B cell (primary cell): ENCODE data around the gene HTR6. TPM values are rescaled to one million over a fixed set of nuclear protein-coding genes. Genes with fewer than 3 reads are reported as not detected.

ENCODE experiments used
- ATAC-seq: fragments of 200-7000 bp; cut with Tn5 transposase; one replicate; pipeline ENCODE4 v1.10.0; 2021; ENCODE audit warnings: low read depth, mild to moderate bottlenecking, moderate number of reproducible peaks, moderate library complexity
- CTCF ChIA-PET: fragments of 350-600 bp; sonication (Branson Sonifier 250); formaldehyde crosslinking; loops from one replicate; lab custom pipeline; 2021; ENCODE audit warnings: antibody characterized with exemption, inconsistent platforms; lab: Charles Lee
- POLR2A ChIA-PET: fragments of 350-600 bp; sonication (Branson Sonifier 250); formaldehyde crosslinking; loops from one replicate; lab custom pipeline; 2021; ENCODE audit warnings: antibody characterized with exemption; lab: Charles Lee
- DNase-seq: peaks from one replicate; pipeline ENCODE4 v3.0.0; 2013
- H2AFZ ChIP-seq: 2 replicates; pipeline ENCODE4 v1.6.1; 2012; ENCODE audit warnings: mild to moderate bottlenecking, low read depth, low read length; ENCODE audit not compliant: insufficient read depth, poor library complexity, severe bottlenecking
- H3K27ac ChIP-seq, 2 donors: 1 replicate in 1 of 2; 2 replicates in 1 of 2; pipeline ENCODE4 v1.5.1; 2012 to 2013; ENCODE audit warnings: low read length in 2 of 2, mild to moderate bottlenecking in 2 of 2, moderate library complexity in 1 of 2
- H3K27me3 ChIP-seq, 4 experiments: fragments of 200-600 bp in 1 of 4; sonication (generic) in 1 of 4; replicated peaks in 1 of 4; 1 replicate in 2 of 4; 2 replicates in 2 of 4; pipeline versions ENCODE4 v1.6.1 to v1.7.0; 2013 to 2016; ENCODE audit warnings: low read length in 3 of 4, mild to moderate bottlenecking in 2 of 4, mixed read lengths in 1 of 4, moderate library complexity in 1 of 4; ENCODE audit not compliant: insufficient read depth in 4 of 4, control insufficient read depth in 3 of 4; ENCODE audit errors: control extremely low read depth in 1 of 4
- H3K36me3 ChIP-seq, 2 experiments: replicated peaks in 1 of 2; 1 replicate in 1 of 2; 2 replicates in 1 of 2; pipeline versions ENCODE4 v1.6.1 to v1.7.1; 2013; ENCODE audit warnings: low read length in 1 of 2; ENCODE audit not compliant: insufficient read depth in 2 of 2, control insufficient read depth in 1 of 2; ENCODE audit errors: control extremely low read depth in 1 of 2, extremely low read depth in 1 of 2
- H3K4me1 ChIP-seq, 2 donors: fragments of 200-600 bp in 1 of 2; sonication (generic) in 1 of 2; 1 replicate in 1 of 2; 2 replicates in 1 of 2; pipeline versions ENCODE4 v1.5.1 to v1.6.1; 2013 to 2017; ENCODE audit warnings: low read length in 2 of 2; ENCODE audit not compliant: control insufficient read depth in 2 of 2, insufficient read depth in 2 of 2
- H3K4me2 ChIP-seq: replicated peaks from 2 replicates; pipeline ENCODE3; 2012; ENCODE audit warnings: mild to moderate bottlenecking, low read depth, low read length; ENCODE audit not compliant: poor library complexity, severe bottlenecking
- H3K4me3 ChIP-seq, 5 experiments: fragments of 200-600 bp in 1 of 5; sonication (generic) in 1 of 5; 1 replicate in 3 of 5; 2 replicates in 2 of 5; pipeline versions ENCODE4 v1.5.1 to v1.7.0; 2011 to 2016; ENCODE audit warnings: low read length in 4 of 5, mild to moderate bottlenecking in 4 of 5, low read depth in 2 of 5, control low read depth in 1 of 5, moderate library complexity in 1 of 5; ENCODE audit not compliant: insufficient read depth in 1 of 5; ENCODE audit errors: control extremely low read depth in 1 of 5, extremely low read depth in 1 of 5
- H3K79me2 ChIP-seq: fragments of 200-600 bp; sonication (generic); one replicate; pipeline ENCODE4 v1.6.0; 2016; ENCODE audit warnings: low read length; ENCODE audit not compliant: control insufficient read depth, insufficient read depth
- H3K9ac ChIP-seq: fragments of 200-600 bp; sonication (generic); 2 replicates; pipeline ENCODE4 v1.6.1; 2017; ENCODE audit warnings: mild to moderate bottlenecking, low read length, moderate library complexity
- H3K9me3 ChIP-seq, 3 donors: one replicate each; pipeline versions ENCODE4 v1.6.1 to v1.7.1; 2013; ENCODE audit warnings: low read length in 2 of 3; ENCODE audit not compliant: control insufficient read depth in 2 of 3, insufficient read depth in 1 of 3; ENCODE audit errors: control extremely low read depth in 1 of 3
- H4K20me1 ChIP-seq: 2 replicates; pipeline ENCODE4 v1.6.0; 2012; ENCODE audit warnings: mild to moderate bottlenecking, low read length; ENCODE audit not compliant: insufficient read depth, control insufficient read depth, poor library complexity, severe bottlenecking
- H3K27ac Mint-ChIP-seq: one replicate; pipeline ENCODE4 v1.8.0; 2021; ENCODE audit warnings: mixed read lengths
- H3K27me3 Mint-ChIP-seq: one replicate; pipeline ENCODE4 v1.8.0; 2021; ENCODE audit warnings: mixed read lengths
- H3K4me1 Mint-ChIP-seq: one replicate; pipeline ENCODE4 v1.8.0; 2021; ENCODE audit warnings: mixed read lengths
- H3K4me3 Mint-ChIP-seq: one replicate; pipeline ENCODE4 v1.8.0; 2021; ENCODE audit warnings: mixed read lengths
- H3K9me3 Mint-ChIP-seq: one replicate; pipeline ENCODE4 v1.8.0; 2022; ENCODE audit warnings: mixed read lengths; ENCODE audit not compliant: insufficient read depth
- EZH2 ChIP-seq: IDR thresholded peaks from 2 replicates; pipeline ENCODE4 v1.6.1; 2012; ENCODE audit warnings: borderline replicate concordance, low read depth, mild to moderate bottlenecking, moderate library complexity, low read length; ENCODE audit not compliant: insufficient read depth, poor library complexity, severe bottlenecking
- WGBS: methylation state at CpG from one replicate; pipeline ENCODE4 v1.1.5; 2013; ENCODE audit warnings: missing lambda C conversion rate; ENCODE audit not compliant: insufficient coverage; 5-methylcytosine and 5-hydroxymethylcytosine counted together
- intact Hi-C: fragments of 100-400 bp; cut with micrococcal nuclease; formaldehyde crosslinking; loops from one replicate; pipeline ENCODE4 v1.10.0; 2022
- polyA plus RNA-seq: library from polyadenylated mRNA; depleted of rRNA; stranded (reverse); fragments of >200 nt; gene quantifications from 2 replicates; pipeline ENCODE4 v1.2.3, GENCODE V29; 2012
- total RNA-seq, 2 donors: library from RNA; stranded (reverse); fragments of 120-200 nt in 1 of 2; gene quantifications; 1 replicate in 1 of 2; 2 replicates in 1 of 2; pipeline versions ENCODE4 v1.2.3 to v1.2.4, GENCODE V29; 2013 to 2022
- TF ChIP-seq, protein P1 (sequence below): fragments of 200-600 bp; IDR thresholded peaks from one replicate; pipeline ENCODE4 v1.8.0; 2022; ENCODE audit warnings: antibody characterized with exemption, mild to moderate bottlenecking

HTR6 gene
- total and polyA plus RNA-seq, 2 donors (not counting 1 experiment from before 2014, with no cell fraction given) = not detected

GRCh38 chr1:19639999-19640362, 24.7 kb upstream of the HTR6 start:
- DNase-seq = no peak
- ATAC-seq = no peak
- no peak overlapping the region for H3K27ac Mint-ChIP-seq
- peaks cover 12% of the 10 kb centered on the region for H3K4me1 Mint-ChIP-seq
- Histone ChIP-seq H3K9ac (no peak overlapping the region), H3K4me3 (no peak overlapping the region), H3K79me2 (no peaks in the 10 kb centered on the region), H3K4me1 (peaks cover 9% of the 10 kb centered on the region in 2 donors), H3K27ac (no peak overlapping the region), H3K4me2 (no peak overlapping the region), H2AFZ (no peak overlapping the region), H3K9me3 (peaks cover 0 to 1% (median 0%) of the 10 kb centered on the region in 3 donors), H4K20me1 (no peaks in the 10 kb centered on the region), H3K27me3 (peaks cover 0 to 31% (median 18%) of the 10 kb centered on the region in 4 experiments), H3K36me3 (no peaks in the 10 kb centered on the region)
- H3K27me3 Mint-ChIP-seq = peaks cover 37% of the 10 kb centered on the region
- CTCF ChIA-PET = interaction anchor here (1.2 to 1.5 kb wide), 2 partner anchors 11 to 249 kb away, joined by 3 read pairs; no protein-coding TSS in a partner anchor
- WGBS = no CpG with 5 or more reads among the region's 3 CpGs
- intact Hi-C loops = no loop called here
- POLR2A ChIA-PET = no interaction called here
- no peak for TF ChIP-seq EZH2
- H3K4me3 Mint-ChIP-seq = no peak overlapping the region
- H3K9me3 Mint-ChIP-seq = no peaks in the 10 kb centered on the region

- no peaks in the 10 kb centered on the region for H3K79me2 ChIP-seq
- H3K36me3 ChIP-seq = no peaks in the 10 kb centered on the region
- TF ChIP-seq, protein P1, sequence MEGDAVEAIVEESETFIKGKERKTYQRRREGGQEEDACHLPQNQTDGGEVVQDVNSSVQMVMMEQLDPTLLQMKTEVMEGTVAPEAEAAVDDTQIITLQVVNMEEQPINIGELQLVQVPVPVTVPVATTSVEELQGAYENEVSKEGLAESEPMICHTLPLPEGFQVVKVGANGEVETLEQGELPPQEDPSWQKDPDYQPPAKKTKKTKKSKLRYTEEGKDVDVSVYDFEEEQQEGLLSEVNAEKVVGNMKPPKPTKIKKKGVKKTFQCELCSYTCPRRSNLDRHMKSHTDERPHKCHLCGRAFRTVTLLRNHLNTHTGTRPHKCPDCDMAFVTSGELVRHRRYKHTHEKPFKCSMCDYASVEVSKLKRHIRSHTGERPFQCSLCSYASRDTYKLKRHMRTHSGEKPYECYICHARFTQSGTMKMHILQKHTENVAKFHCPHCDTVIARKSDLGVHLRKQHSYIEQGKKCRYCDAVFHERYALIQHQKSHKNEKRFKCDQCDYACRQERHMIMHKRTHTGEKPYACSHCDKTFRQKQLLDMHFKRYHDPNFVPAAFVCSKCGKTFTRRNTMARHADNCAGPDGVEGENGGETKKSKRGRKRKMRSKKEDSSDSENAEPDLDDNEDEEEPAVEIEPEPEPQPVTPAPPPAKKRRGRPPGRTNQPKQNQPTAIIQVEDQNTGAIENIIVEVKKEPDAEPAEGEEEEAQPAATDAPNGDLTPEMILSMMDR = no peak
- TF ChIP-seq EZH2 = no peak
- H3K4me1 ChIP-seq = peaks cover 12 to 13% of the 10 kb centered on the region in 2 donors
- no peak overlapping the region for H3K4me2 ChIP-seq
- H2AFZ ChIP-seq = no peak overlapping the region
- ChIA-PET CTCF (interaction anchor here (0.7 to 1.7 kb wide), 4 partner anchors 10 to 400 kb away, joined by 3 to 8 read pairs (median 4); no protein-coding TSS in a partner anchor), POLR2A (no interaction called here)
- intact Hi-C loops = no loop called here
- WGBS = 59% methylated on average over 13 of the region's 14 CpGs
- peaks cover 0 to 4% (median 0%) of the 10 kb centered on the region in 3 donors for H3K9me3 ChIP-seq
- no peak for ATAC-seq
- H3K4me3 ChIP-seq = no peak overlapping the region
- no peak for DNase-seq
- H4K20me1 ChIP-seq = no peaks in the 10 kb centered on the region
- H3K9ac ChIP-seq = no peak overlapping the region
- H3K27ac Mint-ChIP-seq = no peak overlapping the region
- no peak overlapping the region for H3K27ac ChIP-seq
- H3K4me1 Mint-ChIP-seq = peaks cover 12% of the 10 kb centered on the region
- peaks cover 37% of the 10 kb centered on the region for H3K27me3 Mint-ChIP-seq
- H3K9me3 Mint-ChIP-seq = no peaks in the 10 kb centered on the region
- no peak overlapping the region for H3K4me3 Mint-ChIP-seq
- peaks cover 0 to 37% (median 21%) of the 10 kb centered on the region in 4 experiments for H3K27me3 ChIP-seq
These were observed 24.0 kb upstream of the HTR6 start for GRCh38 chr1:19640363-19641316.
